KBM-7 (cell line): Measurements from ENCODE around the gene SLC22A5.
A peak's percentile ranks its signal among the peaks of the same experiment; 100 is the strongest.
"Not testable (repeated sequence)": the region's sequence is repeated elsewhere in the genome, so short reads cannot be mapped to it uniquely, and the experiment has no call there.

Experiments used
- DNase-seq: peaks from one replicate; pipeline ENCODE4 v3.0.0-alpha.2; 2015
- in situ Hi-C: fragments of 300-500 bp; cut with MboI; formaldehyde crosslinking; loops from 2 replicates; pipeline ENCODE4 v1.14.3; 2020; ENCODE audit warnings: low sequenced_read_pairs, low pct_unique_long_range_greater_than_20kb, mixed read lengths

SLC22A5 gene

DNA sequence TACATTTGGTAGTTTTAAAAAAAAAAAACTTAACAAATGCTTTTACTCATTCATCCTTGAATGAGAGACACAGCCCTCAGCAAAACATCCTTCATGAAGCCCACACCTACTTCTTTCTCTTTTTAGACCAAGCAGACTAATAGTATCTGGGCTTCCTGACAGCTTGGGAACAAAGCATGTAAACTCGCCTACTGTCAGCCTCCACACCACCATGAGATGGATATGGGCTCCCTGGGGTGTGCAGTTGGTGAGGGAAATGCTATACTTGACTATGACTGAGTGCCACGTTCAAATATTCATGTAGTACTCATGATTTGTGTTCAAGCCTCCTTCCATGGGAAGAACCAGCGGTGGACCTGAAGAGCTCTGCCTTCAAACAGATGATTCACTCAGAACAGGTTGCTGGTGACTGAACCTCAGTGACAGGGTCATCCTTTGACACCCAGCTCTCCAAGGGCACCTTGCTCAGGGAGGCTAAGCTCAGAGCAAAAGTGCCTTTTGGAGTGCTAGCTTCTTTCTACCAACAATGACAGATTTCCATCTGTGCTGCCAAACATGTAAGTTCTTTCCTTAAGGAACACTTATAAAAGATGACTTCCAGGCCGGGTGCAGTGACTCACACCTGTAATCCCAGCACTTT lies 36.8 kb downstream of the SLC22A5 start:
- no peak for DNase-seq
- in situ Hi-C loops = no loop called here

DNA sequence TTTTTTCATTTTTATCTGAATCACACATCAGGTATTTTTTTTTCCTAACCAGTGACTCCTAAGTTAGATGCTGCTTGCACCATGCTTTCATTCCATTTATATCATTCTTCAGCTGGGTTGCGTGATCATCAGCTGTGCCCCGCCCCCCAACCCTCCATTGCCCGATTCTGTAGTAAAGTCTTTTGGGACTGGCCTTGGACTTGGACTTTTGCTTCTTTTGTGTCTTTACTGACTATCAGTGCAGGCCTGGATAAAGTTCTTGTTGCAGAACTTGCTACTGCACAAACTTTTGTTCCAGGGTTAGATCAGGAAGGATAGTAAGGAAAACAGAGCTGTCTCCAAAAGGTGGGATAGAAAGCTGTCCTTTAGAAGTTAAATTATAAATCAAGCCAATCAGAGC lies 38.5 kb downstream of the SLC22A5 start:
- in situ Hi-C loops = no loop called here
- no peak for DNase-seq

DNA sequence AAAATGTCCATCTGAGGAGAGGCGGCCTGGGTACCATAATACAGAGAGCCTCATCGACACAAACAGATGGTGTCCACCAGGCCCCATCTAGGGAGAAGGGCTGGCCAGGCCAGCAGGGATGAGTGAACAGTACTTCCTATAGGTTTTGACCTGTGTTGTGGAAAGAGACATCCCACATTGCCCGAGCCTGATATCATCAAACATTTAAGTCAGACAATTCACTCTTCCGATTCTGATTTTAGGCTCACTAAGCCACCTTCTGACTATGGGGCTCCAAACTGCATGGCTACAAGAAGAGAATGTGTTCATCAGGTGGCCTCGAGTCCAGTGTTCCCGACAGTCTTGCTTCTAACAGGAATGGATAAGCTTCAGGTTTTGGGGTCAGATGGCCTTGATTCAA lies 38.9 kb downstream of the SLC22A5 start:
- in situ Hi-C loops = no loop called here
- DNase-seq = no peak

DNA sequence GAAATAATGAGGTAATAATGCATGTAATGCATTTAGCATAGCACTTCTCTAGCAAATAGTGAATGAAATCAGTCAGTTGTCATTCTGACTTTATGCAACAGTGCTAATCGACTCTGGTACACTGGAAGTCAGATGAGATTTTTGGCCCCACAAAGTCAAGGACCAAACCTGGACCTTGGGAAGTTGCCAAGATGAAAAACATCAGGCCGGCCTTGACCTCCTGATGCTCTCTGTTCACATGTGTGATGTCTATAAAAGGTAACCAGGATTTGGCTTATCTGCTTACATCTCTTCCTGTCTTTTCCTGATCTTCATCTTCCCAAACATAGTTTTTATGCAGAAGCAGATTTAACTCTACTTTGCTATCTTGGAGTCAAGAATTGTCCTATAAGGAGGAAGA lies 39.5 kb downstream of the SLC22A5 start:
- in situ Hi-C loops = no loop called here
- DNase-seq = no peak

DNA sequence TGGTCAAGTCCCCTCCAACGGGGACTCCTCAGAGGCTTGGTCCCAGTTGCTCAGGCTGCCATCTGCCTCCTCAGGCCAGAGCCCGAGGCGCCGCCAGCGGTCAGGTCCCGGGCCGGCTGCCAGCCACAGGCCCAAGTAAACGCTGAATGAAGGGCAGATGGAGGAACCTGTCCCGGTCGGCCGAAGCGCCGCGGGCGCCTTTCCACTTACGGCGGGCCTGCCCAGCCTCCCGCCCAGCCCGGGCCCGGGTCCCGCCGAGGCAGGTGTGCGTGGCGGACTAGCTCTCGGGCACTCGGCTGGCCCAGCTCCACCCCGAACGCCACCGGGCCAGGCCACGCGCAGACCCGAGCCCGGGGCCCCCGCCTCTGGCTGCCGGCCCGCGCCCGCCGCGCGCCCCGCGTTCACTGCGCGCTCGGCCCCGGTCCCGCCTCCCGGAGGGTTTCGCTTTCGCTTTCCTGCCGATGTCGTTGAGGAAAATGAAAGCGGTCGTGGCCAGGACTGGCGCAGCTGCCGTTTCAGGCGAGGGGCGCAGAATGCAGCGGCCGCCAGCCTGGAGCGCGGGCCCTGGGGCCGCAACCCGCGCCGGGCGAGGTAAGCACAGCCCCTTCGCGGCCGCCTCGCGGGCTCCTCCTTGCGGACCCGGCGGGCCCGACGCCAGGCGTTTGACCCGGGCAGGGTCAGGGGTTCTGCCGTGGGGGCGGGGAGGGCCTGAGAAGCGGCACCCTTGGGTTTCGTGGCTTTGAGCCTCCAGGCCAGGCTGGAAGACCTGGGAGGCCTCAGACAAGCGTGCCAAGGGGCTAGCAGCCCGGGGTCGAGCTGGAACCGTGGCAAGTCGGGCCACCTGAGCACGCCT lies 41.2 kb downstream of the SLC22A5 start:
- in situ Hi-C loops = no loop called here
- DNase-seq = peak; percentile 84

DNA sequence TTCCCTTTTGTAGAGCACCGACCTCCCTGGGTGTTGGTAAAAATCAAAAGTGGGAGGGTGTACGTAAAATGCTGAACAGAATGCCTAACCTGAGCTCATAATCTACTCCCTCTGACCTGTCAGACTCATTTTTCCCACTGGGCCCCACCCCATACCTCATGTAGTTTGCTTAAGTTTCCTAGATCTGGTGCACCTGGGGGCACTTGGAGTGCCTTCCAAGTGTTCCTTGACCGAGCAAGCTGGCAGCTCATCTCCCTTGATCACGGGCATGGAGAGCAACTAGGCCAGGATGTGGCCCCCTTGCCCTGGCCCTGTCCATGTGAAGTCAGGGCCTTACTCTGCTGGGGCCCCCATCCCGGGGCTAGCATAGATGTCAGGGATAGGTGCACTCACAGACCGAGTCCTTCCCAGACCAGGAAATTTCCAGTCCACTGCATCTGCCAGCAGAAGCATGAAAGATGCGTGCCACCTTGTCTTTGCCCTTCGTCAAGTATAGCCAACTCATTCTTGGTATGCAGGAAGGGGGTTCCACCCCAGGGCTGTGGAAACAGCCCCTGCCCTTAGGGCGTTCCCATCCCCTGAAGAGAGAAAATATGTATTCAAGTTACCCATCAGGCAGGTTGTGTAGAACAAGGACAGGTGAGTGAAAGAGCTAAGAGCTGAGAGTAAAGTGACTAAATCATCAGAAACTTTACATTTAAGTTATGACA lies 41.9 kb downstream of the SLC22A5 start:
- no peak for DNase-seq
- in situ Hi-C loops = no loop called here

DNA sequence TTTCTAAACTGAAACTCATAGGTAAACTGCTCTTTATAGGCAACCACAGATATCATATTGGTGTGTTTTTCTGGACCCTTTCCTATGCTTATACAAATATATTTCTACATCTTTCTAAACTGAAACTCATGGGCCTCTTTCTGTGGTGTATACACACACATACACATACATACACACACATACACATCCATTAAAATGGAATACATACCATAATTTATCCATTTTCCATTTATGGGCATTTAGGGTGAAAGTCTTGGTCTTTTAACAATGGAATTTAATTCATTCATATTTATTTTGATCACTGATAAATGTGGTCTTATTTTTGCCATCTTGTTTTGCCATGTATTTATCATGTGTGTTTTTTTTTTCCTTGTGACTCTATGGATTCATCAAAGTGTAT lies 44.1 kb downstream of the SLC22A5 start:
- in situ Hi-C loops = no loop called here
- no peak for DNase-seq

DNA sequence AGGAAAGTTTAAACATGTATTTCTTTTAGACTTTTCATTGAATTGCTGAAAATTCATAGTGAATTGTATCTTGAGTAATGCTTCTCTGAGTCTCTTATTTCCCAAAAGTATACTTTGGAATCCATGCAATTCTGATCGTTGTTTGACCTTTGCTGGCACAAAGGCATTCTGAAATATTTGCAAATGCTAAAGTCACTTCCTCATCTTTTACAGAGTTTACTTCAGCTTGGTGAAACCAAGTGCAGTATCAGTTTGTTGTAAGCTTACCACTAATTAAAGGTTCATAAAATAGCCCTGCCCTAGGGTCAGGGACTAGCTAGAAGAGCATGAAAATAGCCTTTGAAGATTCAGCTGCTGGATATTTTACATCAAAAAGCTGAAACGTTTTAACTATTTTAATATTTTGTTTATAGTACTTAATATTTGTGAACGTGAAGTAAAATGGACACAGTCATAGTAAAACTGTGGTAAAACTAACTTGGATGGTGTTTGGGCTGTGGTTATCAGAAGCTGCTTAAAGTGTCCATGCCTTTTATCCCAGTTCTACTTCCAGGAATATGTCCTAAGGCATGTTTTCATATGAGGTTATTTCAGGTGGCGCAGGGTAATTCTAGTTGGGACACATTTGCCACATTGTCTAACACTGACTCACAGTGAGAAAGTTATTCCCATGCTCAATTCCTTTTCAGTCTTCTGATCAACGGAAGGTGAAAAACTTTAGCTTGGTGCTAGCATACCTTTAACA lies 45.3 kb downstream of the SLC22A5 start:
- in situ Hi-C loops = no loop called here
- DNase-seq = no peak

DNA sequence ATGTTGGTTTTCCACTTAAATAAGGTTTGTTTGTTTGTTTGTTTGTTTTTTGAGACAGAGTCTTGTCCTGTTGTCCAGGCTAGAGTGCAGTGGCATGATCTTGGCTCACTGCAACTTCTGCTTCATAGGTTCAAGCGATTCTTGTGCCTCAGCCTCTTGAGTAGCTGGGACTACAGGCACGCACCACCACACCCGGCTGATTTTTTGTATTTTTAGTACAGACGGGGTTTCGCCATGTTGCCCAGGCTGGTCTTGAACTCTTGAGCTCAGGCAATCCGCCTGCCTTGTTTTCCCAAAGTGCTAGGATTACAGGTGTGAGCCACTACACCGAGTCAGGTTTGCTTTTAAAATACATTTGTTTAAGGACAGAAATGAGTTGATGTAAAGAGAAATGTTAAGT lies 46.0 kb downstream of the SLC22A5 start:
- DNase-seq, in situ Hi-C loops: not testable (repeated sequence)

DNA sequence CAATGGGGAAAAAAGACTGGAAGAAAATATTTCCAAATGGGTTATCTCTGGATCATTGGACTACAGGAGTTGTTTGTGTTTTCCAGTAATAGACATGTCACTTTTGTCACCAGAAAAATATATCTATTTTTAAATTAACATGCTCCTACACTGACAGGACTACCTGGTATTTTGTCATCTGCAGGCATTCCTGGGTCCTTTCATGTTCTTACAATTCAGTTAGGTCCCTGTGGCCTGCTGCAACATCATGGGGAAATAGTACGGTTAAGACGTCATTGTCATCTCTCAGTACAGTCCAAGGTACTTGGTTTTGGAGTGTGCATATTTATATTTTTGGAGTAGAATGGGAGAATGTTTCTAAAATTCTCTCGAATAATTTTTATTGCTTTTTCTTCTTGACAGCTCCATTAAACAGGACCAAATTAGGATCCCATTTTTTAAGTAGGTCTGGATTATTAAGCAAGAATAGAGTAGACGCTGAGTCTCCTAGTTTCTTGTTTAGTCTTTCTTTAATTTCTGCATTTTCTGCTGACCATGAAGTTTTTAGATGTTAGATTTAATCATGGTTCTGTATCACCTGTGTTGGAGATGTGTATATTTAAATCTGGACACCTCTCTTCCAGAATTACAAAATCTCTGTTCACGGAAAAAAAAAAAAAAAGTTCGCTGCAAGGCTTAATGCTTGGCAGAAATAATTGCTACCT lies 46.9 kb downstream of the SLC22A5 start:
- DNase-seq = no peak
- in situ Hi-C loops = no loop called here

DNA sequence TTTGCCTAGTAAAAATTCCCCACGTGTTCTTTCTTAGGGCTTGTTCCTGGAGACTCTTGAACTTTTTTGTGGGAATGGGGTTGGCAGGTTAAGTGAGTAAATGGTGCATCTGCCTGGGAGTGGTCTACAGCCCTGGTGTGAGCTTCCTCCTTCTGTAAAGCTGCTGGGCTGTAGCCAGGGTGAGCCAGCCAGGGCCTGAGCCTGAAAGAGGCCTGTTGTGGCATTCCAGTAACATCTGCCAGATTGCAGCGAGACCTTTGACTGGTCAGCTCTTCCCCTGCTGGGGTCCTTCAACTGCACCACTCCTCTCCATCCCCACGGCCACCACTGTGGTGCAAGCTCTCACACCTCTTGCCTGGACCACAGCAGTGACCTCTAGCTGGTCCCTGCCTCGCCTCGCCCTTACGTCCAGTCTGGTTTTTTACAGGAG lies 47.5 kb downstream of the SLC22A5 start:
- in situ Hi-C loops = no loop called here
- DNase-seq = no peak

DNA sequence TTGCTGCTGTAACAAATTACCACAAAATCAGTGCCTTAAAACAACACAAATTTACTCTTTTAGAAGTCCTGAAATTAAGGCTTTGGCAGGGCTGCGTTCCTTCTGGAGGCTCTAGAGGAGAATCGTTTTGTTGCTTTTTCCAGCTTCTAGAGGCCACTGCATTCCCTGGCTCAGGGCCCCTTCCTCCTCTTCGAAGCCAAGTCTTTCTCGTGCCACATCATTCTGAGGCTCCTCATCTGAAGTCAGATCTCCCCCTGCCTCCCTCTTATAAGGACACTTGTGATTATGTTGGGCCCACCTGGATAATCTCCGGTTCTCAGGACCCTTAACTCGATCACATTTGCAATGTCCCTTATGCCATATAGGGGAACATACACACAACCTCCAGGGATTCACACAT lies 48.0 kb downstream of the SLC22A5 start:
- DNase-seq = no peak
- in situ Hi-C loops = no loop called here

DNA sequence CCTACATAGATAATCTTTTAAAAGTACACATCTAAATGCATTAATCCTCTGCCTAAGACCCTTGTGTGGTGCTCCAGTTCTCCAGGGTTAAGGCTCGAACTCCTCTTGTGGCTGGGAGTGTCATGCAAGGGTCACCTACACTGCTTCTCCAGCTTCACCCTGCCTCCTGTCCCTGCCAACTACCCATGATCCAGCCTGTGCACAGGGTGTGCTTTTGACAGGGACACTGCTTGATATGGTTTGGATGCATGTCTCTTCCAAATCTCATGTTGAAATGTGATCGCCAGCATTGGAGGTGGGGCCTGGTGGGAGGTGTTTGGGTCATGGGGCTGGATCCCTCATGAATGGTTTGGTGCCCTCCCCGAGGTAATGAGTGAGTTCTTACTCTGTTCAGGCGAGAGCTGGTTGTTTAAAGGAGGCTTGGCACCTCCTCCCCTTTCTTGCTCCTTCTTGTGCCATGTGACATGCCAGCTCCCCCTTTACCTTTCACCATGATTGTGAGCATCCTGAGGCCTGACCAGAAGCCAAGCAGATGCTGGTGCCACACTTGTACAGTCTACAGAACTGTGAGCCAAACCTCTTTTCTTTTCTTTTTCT lies 48.5 kb downstream of the SLC22A5 start:
- in situ Hi-C loops = no loop called here
- no peak for DNase-seq

DNA sequence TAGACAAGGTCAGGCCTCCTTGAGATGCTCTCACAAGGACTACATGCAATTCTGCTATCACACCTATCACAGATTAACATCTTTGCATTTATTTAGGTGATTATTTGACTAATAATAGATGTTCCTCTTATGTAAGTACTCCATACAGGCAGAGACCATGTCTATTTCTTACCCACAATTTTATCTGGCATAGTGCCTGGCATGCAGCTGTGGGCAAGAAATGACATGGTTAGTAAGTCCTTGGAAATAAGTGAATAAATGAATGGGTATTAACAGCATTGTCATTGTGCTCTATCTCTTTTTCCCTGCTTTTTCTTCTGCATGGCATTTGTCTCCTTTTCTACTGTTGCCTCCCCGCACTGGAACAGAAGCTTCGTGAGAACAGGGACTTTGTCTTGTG lies 49.4 kb downstream of the SLC22A5 start:
- in situ Hi-C loops = no loop called here
- no peak for DNase-seq

DNA sequence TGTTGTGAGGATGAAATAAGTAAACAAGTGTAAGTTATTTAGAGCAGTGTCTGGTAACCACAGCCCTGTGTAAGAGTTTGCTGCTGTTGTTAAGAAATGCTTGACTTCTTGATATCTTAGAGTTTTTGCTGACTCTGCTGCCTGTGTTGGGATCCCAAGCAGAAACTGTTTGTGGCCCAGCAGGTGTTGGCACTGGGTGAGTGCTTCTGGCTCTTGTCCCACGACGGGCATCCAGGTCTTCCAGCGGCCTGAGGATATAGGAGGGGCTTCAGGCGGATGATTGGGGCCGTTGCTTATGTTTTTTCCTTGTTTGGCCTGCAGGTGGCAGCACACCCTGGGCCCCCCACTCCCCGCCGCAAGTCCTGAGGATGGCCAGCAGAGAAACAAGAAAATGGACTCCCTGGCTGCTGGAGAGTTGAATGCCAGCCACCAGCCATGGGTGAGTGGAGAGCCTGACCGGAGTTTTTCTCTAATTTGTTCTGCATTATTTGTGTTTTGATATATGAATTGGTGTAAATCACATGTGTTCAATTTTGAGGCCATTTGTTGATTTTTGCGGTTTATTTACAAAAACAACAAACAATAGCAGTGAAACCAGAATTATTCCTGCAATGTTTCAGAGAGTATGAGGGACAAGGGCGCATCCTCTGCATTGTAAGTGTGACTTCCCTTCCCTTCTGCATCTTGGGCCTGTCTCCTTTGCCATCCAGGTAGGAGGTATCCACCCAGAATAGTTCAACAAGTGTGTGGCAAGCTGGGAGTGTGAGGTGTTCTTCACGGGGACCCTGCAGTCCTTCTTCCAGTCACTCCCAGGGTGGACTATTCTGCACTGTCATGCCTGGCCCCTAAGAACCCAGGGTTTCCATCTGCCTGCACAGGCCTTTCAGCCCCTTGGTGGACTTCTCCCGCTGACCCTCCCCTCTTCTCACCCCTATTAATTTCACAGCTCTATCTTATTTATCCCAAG lies 50.3 kb downstream of the SLC22A5 start:
- DNase-seq = peak; percentile 87
- in situ Hi-C loops = no loop called here

DNA sequence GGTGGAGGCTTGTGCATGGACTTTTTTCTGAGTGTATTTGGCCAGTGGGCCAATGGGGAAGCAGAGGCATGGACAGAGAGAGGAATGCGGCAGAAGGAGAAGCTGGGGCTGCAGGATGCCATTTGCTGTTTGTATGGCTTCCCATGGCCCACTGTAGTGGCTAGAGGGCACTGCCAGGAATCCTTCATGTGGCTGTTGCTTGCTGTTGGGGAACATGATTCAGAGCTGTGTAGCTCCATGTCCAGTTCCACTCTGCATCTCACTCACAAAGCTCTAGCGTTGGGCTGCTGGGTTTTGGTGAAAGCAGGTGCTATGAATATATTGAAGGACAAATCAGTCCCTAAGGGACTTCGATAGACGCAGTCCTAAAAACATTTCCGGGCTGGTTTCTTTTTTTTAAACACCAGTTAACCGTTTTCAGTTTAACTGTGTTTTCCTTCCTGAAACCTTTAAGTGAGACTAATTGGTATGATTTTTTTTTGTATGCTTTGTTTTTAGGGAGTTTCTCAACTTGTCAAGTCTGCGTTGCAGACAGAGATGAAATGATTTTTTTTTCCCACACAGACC lies 51.3 kb downstream of the SLC22A5 start:
- in situ Hi-C loops = no loop called here

DNA sequence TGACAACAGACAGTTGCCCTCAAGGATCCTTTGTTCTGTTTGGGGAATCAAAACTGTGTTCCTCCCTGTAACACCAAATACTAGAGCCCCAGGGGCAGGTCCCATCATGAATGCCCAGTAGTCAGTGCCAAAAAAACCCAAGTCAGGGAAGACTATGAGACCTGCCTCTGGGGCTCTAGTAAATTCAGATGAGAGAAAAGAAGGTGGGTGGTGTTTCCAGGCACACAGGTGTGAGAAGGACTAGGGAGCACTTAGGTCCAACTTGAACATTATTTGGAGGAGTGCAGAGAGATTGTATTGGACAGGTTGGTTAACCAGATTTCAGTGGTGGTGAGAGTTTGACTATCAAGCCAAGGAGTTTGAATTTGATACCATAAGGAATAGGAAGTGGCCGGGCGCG lies 52.0 kb downstream of the SLC22A5 start:
- in situ Hi-C loops = no loop called here
- DNase-seq = no peak

More for the DNA sequence above, 51.3 kb downstream of the SLC22A5 start:
- peak; percentile 77 for DNase-seq
